ENCODE data around the gene FCN3.

FCN3 gene

DNA sequence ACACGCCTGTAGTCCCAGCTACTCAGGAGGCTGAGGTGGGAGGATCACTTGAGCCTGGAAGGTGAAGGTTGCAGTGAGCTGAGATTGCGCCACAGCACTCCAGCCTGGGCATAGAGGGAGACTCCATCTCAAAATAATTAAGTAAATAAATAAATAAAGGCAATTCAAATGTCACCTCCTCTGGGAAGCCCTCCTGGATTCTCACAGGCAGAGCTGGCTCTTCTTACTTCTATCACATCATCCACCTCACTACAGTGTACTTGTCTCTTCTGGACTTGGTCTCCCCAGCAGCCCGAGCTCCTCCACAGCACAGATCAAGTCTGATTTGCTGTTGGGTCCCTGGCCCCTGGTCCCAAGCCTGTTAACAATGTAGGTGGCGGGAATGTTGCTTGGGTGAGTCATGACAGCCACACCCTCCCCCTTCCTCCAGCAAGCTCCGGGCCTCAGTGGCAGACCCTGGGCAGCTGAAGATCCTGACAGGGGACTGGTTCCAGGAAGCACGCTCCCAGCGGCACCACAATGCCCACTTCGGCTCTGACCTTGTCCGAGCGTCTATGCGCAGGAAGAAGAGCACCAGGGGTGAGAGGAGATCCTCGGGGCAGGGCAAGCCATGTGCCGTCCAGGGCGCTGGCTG is 27.5 kb downstream of the FCN3 start:
- Mint-ChIP-seq H3K27me3 (no peaks in the 10 kb centered on the region), H3K27ac (peak overlapping the region; percentile 75 to 91), H3K4me1 (peaks cover 47% of the 10 kb centered on the region), H3K4me3 (no peak overlapping the region), H3K9me3 (no peaks in the 10 kb centered on the region)
- DNase-seq (no peak), ATAC-seq (no peak)

DNA sequence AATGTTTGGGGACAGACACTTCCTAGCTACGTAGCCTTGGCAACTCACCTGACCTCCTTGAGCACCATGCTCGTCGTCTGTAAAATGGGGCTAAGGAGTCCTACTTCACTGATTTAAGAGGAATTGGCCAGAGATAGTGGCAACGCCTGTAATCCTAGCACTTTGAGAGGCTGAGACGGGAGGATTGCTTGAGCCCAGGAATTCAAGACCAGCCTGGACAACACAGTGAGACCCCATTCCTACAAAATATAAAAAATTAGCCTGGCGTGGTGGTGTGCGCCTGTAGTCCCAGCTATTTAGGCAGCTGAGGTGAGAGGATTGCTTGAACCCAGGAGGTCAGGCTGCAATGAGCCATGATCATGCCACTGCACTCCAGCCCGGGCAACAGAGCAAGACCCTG is 28.3 kb downstream of the FCN3 start:
- Mint-ChIP-seq H3K4me1 (peaks cover 50% of the 10 kb centered on the region), H3K27ac (no peak overlapping the region), H3K9me3 (no peaks in the 10 kb centered on the region), H3K4me3 (no peak overlapping the region), H3K27me3 (no peaks in the 10 kb centered on the region)
- ATAC-seq, result no peak
- DNase-seq, result no peak

DNA sequence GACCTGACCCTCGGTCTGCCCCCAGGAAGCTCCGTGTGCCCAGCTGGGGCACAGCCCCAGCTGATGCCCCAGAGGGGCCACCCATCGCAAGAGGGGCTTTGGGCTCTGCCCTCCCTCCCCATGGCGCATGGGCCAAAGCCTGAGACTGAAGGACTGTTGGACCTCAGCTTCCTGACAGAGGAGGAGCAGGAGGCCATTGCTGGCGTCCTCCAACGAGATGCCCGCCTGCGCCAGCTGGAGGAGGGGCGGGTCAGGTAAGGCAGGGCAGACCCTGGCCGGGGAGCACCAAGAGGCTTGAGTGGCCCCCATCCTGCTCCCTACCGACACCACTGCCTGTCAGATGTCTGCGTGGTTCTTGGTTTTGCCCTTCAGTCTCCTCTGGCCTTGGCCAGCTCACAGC is 29.4 kb downstream of the FCN3 start:
- DNase-seq (no peak), ATAC-seq (no peak)
- Mint-ChIP-seq H3K9me3 (no peaks in the 10 kb centered on the region), H3K4me3 (no peak overlapping the region), H3K27me3 (no peaks in the 10 kb centered on the region), H3K4me1 (peaks cover 61% of the 10 kb centered on the region), H3K27ac (no peak overlapping the region)

DNA sequence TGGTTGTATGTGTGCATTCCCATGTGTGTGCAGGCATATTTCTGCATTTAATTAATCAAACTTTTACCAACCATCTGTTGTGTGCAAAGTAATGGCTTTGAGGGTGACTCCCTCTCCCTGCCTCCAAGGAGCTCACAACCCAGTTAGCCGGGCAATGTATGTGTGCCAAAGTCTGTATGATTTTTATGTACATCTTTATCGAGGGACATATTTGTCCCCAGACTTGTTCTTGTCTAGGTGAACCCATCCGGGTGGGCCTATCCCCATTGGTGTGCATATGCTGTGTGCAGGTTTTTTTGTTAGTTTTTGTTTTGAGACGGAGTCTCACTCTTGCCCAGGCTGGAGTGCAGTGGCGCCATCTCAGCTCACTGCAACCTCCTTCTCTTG is 31.0 kb downstream of the FCN3 start:
- Mint-ChIP-seq H3K4me1 (peaks cover 71% of the 10 kb centered on the region), H3K27ac (peak overlapping the region; percentile 16 to 98), H3K4me3 (peak overlapping the region; percentile 87 to 88), H3K27me3 (no peaks in the 10 kb centered on the region), H3K9me3 (no peaks in the 10 kb centered on the region)
- ATAC-seq (no peak), DNase-seq (no peak)

DNA sequence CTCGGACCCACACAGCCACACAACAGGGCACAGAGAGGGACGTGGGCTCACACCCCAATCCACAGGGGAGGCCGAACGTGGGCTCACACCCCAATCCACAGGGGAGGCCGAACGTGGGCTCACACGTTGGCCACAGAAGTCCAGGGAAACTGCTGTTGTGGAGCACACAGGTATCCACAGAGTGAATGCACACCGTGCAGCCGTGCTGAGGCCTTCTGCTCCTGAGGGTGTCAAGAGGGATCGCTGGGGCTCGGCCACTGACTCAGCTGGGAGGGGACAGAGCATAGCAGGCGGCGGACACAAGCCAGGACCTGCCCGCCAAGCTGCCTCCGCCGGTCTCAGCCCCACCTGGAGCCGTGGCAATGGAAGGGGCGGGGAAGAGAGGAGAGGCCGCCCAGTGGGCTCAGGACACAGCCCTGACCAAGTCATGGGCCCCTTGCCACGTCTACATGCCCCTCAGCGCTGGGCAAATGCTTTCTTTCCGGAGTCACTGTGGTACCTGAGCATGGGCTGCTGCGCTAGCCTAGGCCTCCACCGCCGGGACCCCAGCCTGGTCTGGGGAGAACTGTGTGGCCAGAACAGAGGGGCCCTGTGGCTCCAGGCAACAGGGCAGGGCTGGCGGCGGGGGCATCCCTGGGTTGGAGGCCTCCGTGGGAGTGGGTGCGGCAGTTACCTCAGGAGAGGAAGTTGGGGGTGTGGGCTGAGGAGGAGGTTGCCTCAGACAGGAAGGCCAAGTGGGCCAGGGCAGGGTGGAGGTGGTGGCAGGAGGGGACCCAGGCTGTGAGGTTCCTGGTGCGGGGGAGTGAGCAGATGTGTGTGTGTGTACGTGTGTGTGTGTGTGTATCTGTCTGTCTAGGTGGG is 31.6 kb downstream of the FCN3 start:
- H3K9me3 Mint-ChIP-seq, result no peaks in the 10 kb centered on the region
- DNase-seq (peak; percentile 61 to 76), ATAC-seq (peak; percentile 67)
- peak overlapping the region; percentile 96 to 98 for H3K27ac Mint-ChIP-seq
- H3K27me3 Mint-ChIP-seq, result no peaks in the 10 kb centered on the region
- peaks cover 74% of the 10 kb centered on the region for H3K4me1 Mint-ChIP-seq
- H3K4me3 Mint-ChIP-seq, result peak overlapping the region; percentile 87 to 88

DNA sequence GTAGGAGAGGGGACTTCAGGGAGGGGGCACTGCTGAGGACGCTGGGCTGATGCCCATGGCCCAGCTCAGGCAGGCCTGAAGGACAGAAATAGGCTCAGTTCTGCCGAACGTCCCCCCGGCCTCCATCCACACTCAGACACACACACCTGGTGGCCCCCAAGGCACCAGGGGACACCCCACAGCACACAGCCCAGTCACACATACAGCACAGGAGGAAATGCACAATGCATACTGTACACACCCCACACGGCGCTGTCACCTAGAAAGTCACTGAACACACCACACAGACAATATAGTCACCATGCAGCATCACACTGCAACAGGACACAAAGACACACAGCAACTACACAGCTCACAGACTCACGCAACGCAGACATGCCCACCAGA is 32.2 kb downstream of the FCN3 start:
- Mint-ChIP-seq H3K27ac (peak overlapping the region; percentile 96 to 98), H3K4me3 (peak overlapping the region; percentile 87 to 88), H3K27me3 (no peaks in the 10 kb centered on the region), H3K9me3 (no peaks in the 10 kb centered on the region), H3K4me1 (peaks cover 74% of the 10 kb centered on the region)
- ATAC-seq (peak; percentile 68), DNase-seq (peak in 1 of 2 donors; percentile 50)

DNA sequence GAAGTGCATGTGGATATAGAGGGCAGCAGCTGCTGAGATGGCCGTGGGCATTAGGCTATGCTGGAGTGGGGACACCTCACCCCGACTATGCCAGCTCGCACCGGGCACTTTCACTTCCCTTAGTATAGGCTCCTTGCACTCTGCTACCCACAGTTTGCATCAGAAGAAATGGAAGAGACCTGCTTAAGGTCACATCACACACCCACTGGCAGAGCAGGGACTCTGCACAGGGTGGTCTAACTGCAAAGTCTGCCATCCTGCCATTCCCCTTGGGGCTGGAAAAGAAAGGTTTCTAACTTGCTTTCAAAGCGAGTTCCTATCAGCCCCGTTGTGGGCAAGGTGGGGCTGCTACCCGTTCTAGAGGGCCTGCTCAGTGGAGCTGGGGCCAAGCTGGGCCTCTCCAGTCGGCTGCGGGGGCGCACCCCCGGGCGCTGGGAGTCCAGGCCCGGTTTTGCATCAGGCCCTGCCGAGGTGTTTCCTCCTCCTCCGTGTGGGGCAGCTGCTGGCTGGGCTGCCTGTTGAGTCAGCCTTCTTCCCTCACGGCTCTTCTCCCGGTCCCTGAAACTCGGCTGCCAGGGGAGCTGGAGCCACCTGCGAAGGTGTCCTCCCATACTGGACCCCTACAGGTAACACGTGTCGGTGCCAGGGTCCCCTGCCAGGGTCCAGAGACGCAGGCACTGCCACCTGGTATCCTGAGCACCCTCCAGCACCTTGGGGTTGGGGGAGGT is 32.9 kb downstream of the FCN3 start, which contains the start of gene SYTL1:
Gene SYTL1, plus strand, starts transcription at position 498 of the 728 bp plus-strand sequence. CDS start 3,313 bp downstream, outside the sequence.
- ATAC-seq (peak; percentile 79), DNase-seq (peak; percentile 79 to 84)
- H3K9me3 Mint-ChIP-seq, result no peaks in the 10 kb centered on the region
- H3K27ac Mint-ChIP-seq, result peak within 1 kb of the TSS; percentile 96 to 98
- peaks cover 74% of the 10 kb centered on the region for H3K4me1 Mint-ChIP-seq
- H3K27me3 Mint-ChIP-seq, result no peaks in the 10 kb centered on the region
- H3K4me3 Mint-ChIP-seq, result peak within 1 kb of the TSS; percentile 87 to 88

DNA sequence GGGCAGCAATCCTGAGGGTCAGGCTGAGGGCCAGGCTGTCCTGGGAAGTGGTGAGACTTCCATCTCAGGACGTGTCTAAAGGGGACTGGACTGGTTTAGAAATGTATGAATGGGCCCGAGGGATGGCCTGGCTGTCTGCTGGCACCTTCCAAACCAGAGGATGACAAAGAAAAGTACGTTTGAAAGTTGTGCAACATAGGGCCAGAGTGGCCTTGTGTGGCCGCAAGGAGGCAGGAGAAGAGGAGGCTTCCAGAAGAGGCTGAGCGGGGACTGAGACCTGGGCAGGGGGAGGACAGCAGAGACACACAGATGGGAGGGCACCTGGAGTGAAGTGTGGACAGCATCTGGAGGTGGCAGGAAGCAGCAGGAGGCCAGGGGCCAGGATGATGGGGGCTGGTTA is 35.4 kb downstream of the FCN3 start:
- H3K9me3 Mint-ChIP-seq, result no peaks in the 10 kb centered on the region
- ATAC-seq (no peak), DNase-seq (no peak)
- peak overlapping the region; percentile 16 to 29 for H3K4me3 Mint-ChIP-seq
- H3K4me1 Mint-ChIP-seq, result peaks cover 55% of the 10 kb centered on the region
- H3K27ac Mint-ChIP-seq, result peak overlapping the region; percentile 70 to 77
- H3K27me3 Mint-ChIP-seq, result no peaks in the 10 kb centered on the region

DNA sequence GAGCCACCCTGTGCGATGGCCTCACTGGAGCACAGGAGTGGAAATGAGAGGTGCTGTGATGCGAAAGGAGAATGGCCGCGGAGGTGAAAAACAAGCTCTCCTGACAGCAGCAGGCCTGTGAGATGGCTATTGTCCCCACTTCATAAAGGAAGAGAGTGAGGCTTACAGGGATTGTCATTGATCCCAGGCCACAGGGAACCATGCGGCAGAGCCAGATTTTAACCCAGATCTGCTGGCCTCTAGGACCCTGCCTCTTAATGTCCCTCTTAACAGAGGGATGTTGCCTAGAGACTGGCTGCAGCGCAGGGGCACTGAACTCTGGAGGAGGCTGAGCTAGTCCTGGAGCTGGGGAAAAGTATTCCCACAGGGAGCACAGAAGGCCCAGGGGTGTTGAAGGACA is 35.9 kb downstream of the FCN3 start:
- Mint-ChIP-seq H3K27me3 (no peaks in the 10 kb centered on the region), H3K4me1 (peaks cover 51% of the 10 kb centered on the region), H3K27ac (peak overlapping the region; percentile 70 to 77), H3K4me3 (no peak overlapping the region), H3K9me3 (no peaks in the 10 kb centered on the region)
- ATAC-seq (no peak), DNase-seq (no peak)

DNA sequence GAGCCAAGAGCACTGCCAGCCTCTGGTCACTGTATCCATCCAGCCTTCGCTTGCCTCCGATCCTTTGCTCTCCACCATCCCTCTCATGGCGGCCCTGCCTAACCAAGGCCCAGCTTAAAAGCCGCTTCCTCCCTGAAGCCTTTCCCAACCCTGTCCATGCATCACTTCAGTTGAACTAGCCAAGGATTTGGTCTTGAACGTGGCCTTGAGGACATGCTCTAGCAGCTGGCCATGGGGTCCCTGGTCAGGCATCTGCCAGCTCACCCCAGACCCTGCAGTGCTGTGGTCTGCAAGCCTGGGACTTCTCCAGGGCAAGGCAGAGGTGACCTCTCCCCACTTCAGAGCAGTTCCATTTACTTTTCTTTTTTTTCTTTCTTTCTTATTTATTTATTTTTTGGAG is 37.9 kb downstream of the FCN3 start:
- Mint-ChIP-seq H3K4me1 (peaks cover 42% of the 10 kb centered on the region), H3K27ac (no peak overlapping the region), H3K27me3 (no peaks in the 10 kb centered on the region)

DNA sequence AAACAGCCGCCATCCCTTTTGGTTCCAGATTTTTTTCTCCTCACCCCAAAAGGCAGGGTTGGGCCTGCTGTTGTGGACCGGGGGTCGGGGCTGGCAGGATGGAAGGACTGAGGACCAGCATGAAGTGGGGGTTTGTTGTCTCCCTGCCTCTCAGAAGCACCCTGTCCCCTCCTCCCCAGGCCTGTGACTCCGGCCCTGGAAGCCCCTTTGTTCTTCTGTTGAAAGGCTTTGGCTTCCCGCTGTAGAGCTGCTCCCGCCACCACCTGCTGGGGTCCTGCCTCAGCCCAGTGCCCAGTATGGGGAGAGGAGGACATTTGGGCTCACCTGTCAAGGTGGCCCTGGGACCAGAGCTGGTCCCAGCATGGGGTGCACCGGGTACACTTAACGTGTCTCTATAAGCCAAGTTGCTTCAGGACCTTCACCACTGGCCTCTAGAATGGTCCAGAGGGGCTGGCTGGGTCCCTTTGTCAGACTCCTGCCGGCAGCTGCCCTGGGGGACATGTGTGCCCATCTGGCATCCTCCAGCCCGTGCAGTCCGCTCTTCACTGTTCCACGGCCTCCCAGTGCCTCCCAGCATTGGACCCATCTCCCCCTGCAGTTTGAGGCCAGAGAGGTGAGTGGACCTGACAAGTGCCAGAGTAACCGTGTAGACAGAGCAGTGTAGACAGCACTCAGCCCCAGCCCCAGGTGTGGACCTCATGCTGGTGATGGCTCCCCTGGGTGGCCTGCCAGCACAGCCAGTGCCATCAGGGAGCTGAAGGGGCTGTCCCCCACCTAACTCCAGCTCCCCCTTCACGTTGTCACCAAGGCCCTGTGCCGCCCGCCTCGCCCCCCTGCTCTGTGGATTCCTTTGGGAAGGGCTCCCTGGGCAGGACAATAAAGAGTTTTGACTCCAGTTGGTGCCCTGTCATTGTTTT is 38.9 kb downstream of the FCN3 start:
- ATAC-seq (no peak), DNase-seq (no peak)
- no peak overlapping the region for H3K4me3 Mint-ChIP-seq
- H3K27ac Mint-ChIP-seq, result peak overlapping the region in 1 of 2 donors; percentile 55
- no peaks in the 10 kb centered on the region for H3K27me3 Mint-ChIP-seq
- H3K9me3 Mint-ChIP-seq, result no peaks in the 10 kb centered on the region
- peaks cover 34% of the 10 kb centered on the region for H3K4me1 Mint-ChIP-seq

More for the DNA sequence above, 37.9 kb downstream of the FCN3 start:
- Mint-ChIP-seq H3K9me3 (no peaks in the 10 kb centered on the region), H3K4me3 (no peak overlapping the region)
- no peak for DNase-seq
- no peak for ATAC-seq

DNA sequence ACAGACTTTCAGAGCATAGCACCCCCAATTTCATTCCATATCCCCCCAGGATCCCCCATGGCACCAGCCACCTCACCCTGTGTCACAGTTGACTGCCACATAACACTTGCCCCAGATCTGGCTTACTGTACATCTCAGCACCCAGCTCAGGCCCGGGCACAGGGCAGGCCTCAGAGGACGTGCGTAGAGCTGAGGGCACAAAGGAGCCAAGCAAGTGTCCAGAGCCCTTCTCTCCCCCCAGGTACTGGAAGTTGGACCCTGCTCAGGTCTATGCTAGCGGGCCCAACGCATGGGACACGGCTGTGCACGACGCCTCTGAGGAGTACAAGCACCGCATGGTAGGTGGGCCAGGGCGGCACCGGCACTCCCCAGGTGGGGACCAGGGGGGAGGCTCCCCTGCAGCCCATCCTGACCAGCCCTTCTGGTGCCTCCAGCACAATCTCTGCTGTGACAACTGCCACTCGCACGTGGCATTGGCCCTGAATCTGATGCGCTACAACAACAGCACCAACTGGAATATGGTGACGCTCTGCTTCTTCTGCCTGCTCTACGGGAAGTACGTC is 40.8 kb downstream of the FCN3 start:
- Mint-ChIP-seq H3K27me3 (no peaks in the 10 kb centered on the region), H3K4me1 (peaks cover 26% of the 10 kb centered on the region), H3K27ac (peak overlapping the region in 1 of 2 donors; percentile 69), H3K9me3 (no peaks in the 10 kb centered on the region), H3K4me3 (no peak overlapping the region)
- no peak for ATAC-seq
- DNase-seq, result no peak

DNA sequence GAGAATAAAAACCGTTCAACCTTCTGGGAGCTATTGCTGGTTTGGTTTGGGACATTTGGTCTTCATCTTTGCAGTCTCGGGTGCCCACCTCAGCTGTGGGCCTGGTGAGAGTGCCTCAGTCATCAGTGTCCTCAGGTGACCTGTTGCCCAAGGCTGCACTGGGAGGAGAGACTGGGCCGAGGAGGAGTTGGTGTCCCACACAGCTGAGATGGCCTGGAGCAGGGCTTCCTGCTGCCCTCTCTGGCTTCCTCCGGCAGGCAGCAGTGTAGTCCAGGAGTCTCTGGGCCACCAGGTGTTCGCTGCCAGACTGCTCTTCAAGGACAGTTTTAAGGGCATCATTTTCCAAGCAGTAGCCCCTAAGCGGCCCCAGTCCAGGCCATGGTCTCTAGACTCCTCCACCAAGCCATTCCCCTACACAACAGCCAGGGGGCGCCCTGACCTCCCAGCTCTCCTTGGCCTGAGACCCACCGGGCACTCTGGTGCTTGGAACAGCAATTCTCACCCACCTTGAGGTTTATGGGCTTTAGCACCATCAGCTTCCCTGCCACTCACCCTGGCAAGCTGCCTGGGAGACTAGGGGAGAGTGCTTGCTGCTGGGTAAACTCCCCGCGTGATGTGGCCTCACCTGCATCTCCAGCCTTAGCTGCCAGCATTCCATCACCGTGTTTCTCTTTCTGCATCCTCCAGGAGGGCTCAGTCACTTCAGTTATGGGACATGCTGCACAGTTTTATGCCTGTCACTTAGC is 41.9 kb downstream of the FCN3 start:
- peak; percentile 81 for ATAC-seq
- Mint-ChIP-seq H3K27ac (peak overlapping the region in 1 of 2 donors; percentile 86), H3K27me3 (no peaks in the 10 kb centered on the region), H3K4me1 (peaks cover 32% of the 10 kb centered on the region), H3K4me3 (no peak overlapping the region), H3K9me3 (no peaks in the 10 kb centered on the region)
- DNase-seq, result peak; percentile 55 to 56

DNA sequence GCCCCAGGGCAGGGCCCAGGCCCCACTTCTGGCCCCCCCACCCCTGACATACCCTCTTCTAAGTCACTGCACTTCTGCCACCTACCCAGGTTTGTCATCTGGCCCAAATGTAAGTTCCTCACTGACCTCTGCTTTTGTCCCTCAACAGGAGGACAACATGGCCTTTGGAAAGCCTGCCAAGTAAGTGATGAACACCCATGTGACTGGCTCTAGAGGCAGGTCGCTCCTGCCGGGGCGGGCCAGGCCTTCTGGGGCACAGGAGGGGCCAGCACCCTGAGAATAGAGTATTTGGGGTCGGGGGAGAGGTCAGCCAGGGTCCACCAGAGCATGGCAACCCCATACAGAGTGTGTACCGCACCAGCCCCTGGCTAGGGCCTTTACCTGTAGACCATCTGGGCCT is 42.7 kb downstream of the FCN3 start:
- Mint-ChIP-seq H3K27ac (no peak overlapping the region), H3K4me1 (peaks cover 35% of the 10 kb centered on the region)
- no peak for ATAC-seq

More for the DNA sequence above, 42.7 kb downstream of the FCN3 start:
- no peaks in the 10 kb centered on the region for H3K27me3 Mint-ChIP-seq
- no peaks in the 10 kb centered on the region for H3K9me3 Mint-ChIP-seq
- no peak for DNase-seq
- H3K4me3 Mint-ChIP-seq, result no peak overlapping the region
